ENCODE results near the gene ROBO1. TPM values are rescaled to one million over a fixed set of nuclear protein-coding genes. Genes with fewer than 3 reads are reported as not detected.

Gene ROBO1
- total and polyA plus RNA-seq, 2 of the 13 experiments (the other 11 are each of a cell fraction or from before 2014, with no cell fraction given): 52.2 to 71.0 TPM

- no peak for FAIRE-seq
- BruUV-seq (replicated peaks): no TSS peak
- WGBS (ENCODE audit: low lambda C conversion rate): 0% methylated on average over 1 of the region's 1 CpG
- no peak for TF ChIP-seq ZKSCAN5 (CRISPR knock-in tag; IDR thresholded peaks at IDR 0.05)
- TF ChIP-seq ZC3H13 (CRISPR knock-in tag; IDR thresholded peaks at IDR 0.05): no peak
- no peak for TF ChIP-seq ZNF17 (CRISPR knock-in tag; IDR thresholded peaks at IDR 0.05)
- TF ChIP-seq AGO2 (optimal IDR thresholded peaks at IDR 0.05; ENCODE audit: low read depth, low read length): no peak
- no peak for TF ChIP-seq SIX4 (CRISPR knock-in tag; IDR thresholded peaks at IDR 0.05)
- no peak for TF ChIP-seq ZNF354B (CRISPR knock-in tag; IDR thresholded peaks at IDR 0.05)
- TF ChIP-seq KMT2B (CRISPR knock-in tag; IDR thresholded peaks at IDR 0.05): no peak
- TF ChIP-seq MLXIP (CRISPR knock-in tag; IDR thresholded peaks at IDR 0.05; ENCODE audit: borderline replicate concordance): no peak
- no peak for TF ChIP-seq THAP9 (CRISPR knock-in tag; IDR thresholded peaks at IDR 0.05; ENCODE audit: borderline replicate concordance)
- TF ChIP-seq ZNF563 (CRISPR knock-in tag; IDR thresholded peaks at IDR 0.05): no peak
- TF ChIP-seq TAF15 (IDR thresholded peaks at IDR 0.05; ENCODE audit: low read depth, low read length, poor library complexity, severe bottlenecking): no peak
- no peak for TF ChIP-seq ZNF263 (CRISPR knock-in tag; IDR thresholded peaks at IDR 0.05)
- TF ChIP-seq ZFYVE20 (CRISPR knock-in tag; IDR thresholded peaks at IDR 0.05; ENCODE audit: borderline replicate concordance, low read depth): no peak
- TF ChIP-seq ZBTB7A (CRISPR knock-in tag; IDR thresholded peaks at IDR 0.05): no peak
- no peak for TF ChIP-seq SIX1 (CRISPR knock-in tag; IDR thresholded peaks at IDR 0.05; ENCODE audit: borderline replicate concordance)
- no peak for TF ChIP-seq ZNF326 (CRISPR knock-in tag; IDR thresholded peaks at IDR 0.05; ENCODE audit: borderline replicate concordance)
- TF ChIP-seq ZNF788 (CRISPR knock-in tag; IDR thresholded peaks at IDR 0.05; ENCODE audit: borderline replicate concordance): no peak
Observed at GRCh38 chr3:79278681-79279080, 489.1 kb downstream of the ROBO1 start.

More at GRCh38 chr3:79278681-79279080, 489.1 kb downstream of the ROBO1 start:
- intact Hi-C loops (cut with micrococcal nuclease; ENCODE audit: unreplicated experiment) (no loop called here), in situ Hi-C loops (cut with HindIII; ENCODE audit: extremely low pct_ligation_motif_present, low pct_unique_long_range_greater_than_20kb) (no loop called here)
- no peaks in the 10 kb centered on the region for H3K79me2 ChIP-seq (ENCODE audit: insufficient read depth, low read length)
- ChIA-PET POLR2A (no interaction called here), CTCF (ENCODE audit: low intra/inter-chr PET ratio, low total read pairs) (no interaction called here)
- H3K4me3 ChIP-seq (replicated peaks in 1 of 3; ENCODE audit: insufficient read depth in 1 of 3, low read depth in 2 of 3, low read length in 3 of 3): no peak overlapping the region
- no peak for DNase-seq (ENCODE audit: low spot score)
- H3K36me3 ChIP-seq (replicated peaks in 1 of 2; ENCODE audit: control insufficient read depth in 1 of 2, insufficient read depth in 2 of 2, low read length in 2 of 2): no peaks in the 10 kb centered on the region
- no peak overlapping the region for H3K9ac ChIP-seq (ENCODE audit: insufficient read depth, low read depth, low read length)
- no peak for ATAC-seq
- no peaks in the 10 kb centered on the region for H3K27me3 ChIP-seq (ENCODE audit: control insufficient read depth in 1 of 2, insufficient read depth in 2 of 2, low read length in 2 of 2)
- H3K27ac ChIP-seq (ENCODE audit: extremely low read length, insufficient read depth, low read length): no peak overlapping the region
- no peaks in the 10 kb centered on the region for H3K4me1 ChIP-seq (ENCODE audit: insufficient read depth, low read length)
- H3K9me3 ChIP-seq (ENCODE audit: low read length): no peaks in the 10 kb centered on the region
- no peaks in the 10 kb centered on the region for H4K20me1 ChIP-seq (ENCODE audit: insufficient read depth, low read length)
- no peak overlapping the region for H2AFZ ChIP-seq (ENCODE audit: low read length)
- no peak overlapping the region for H3K4me2 ChIP-seq (ENCODE audit: low read depth, low read length)
